Right cardiac atrium (tissue), 5 donors: ENCODE data around the gene MYOC. TPM values are rescaled to one million over a fixed set of nuclear protein-coding genes. Genes with fewer than 3 reads are reported as not detected.

Experiments
- polyA plus RNA-seq: library from polyadenylated mRNA; stranded (reverse); fragments of 200-250 nt; gene quantifications from one replicate; pipeline ENCODE4 v1.2.3, GENCODE V29; 2013
- total RNA-seq, 4 donors: library from RNA; stranded (reverse); fragmentation: NEBNext Ultra II Directional; extraction: Animal tissue kit (Norgen Biotek cat#: 25700); gene quantifications; one replicate each; pipeline ENCODE4 v1.2.1, GENCODE V29; 2021
- donor health status: healthy with polysubstance abuse.
- donor health status: DM: no; HTN: yes; CAD: no.
- donor health status: DM: no; HTN: no; CAD: no.
- donor health status: DM: no; HTN: yes; CAD: no; lungs with severe emphysema.
- donor health status: DM: yes; HTN: yes; CAD: no.

The MYOC gene
- total and polyA plus RNA-seq, 5 donors = 3.3 to 8.3 (median 4.3) TPM

Other genes with a start within 250 kb of the MYOC start
- 10 to 100 TPM; 51.2 to 80.0 (median 65.7) TPM for gene PRRC2C, start 167.2 kb downstream of the MYOC start, total RNA-seq
- gene PRRC2C, start 167.2 kb downstream of the MYOC start, polyA plus RNA-seq = 20.2 TPM
- gene MYOCOS, start 30.4 kb downstream of the MYOC start, total RNA-seq = not detected
- 0.02 TPM for gene MYOCOS, start 30.4 kb downstream of the MYOC start, polyA plus RNA-seq
- gene VAMP4, start 89.4 kb upstream of the MYOC start, total RNA-seq = 10 to 100 TPM in 1 of 4 donors, 1 to 10 TPM in 3; 9.3 to 11.1 (median 9.7) TPM
- 5.9 TPM for gene VAMP4, start 89.4 kb upstream of the MYOC start, polyA plus RNA-seq
- 10 to 100 TPM; 11.4 to 19.9 (median 14.2) TPM for gene METTL13, start 129.0 kb upstream of the MYOC start, total RNA-seq
- 9.6 TPM for gene METTL13, start 129.0 kb upstream of the MYOC start, polyA plus RNA-seq
- 1 to 10 TPM; 1.6 to 2.2 (median 1.9) TPM for gene DNM3, start 188.8 kb upstream of the MYOC start, total RNA-seq
- gene DNM3, start 188.8 kb upstream of the MYOC start, polyA plus RNA-seq = 1.5 TPM